ENCODE results near the gene RNU6-9. TPM values are rescaled to one million over a fixed set of nuclear protein-coding genes. Genes with fewer than 3 reads are reported as not detected.

RNU6-9 gene
- total RNA-seq, 4 donors from 2014 or later = not detected

DNA sequence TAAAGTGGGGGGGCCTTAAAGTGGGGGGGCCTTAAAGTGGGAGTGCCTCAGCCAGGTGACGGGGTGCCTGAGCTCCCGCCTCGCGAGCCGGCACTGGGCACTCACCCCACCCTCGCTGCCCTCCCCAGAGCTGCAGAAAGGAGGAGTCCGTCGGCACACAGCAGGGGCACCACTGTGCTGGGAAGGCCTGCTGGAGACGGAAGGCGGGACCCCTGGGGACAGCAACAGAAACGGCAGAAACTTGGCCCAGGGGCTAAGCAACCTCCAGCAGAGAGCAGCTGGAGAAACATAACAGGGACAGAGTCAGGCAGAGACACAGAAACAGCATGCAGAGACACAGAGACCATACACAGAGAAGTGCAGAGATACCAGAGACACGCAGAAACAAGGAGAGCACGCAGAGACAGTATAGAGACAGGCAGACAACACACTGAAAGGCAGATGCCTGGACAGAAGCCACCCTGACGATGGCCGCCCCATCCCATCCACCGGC, 25.9 kb upstream of the RNU6-9 start:
- TF ChIP-seq, protein P1, sequence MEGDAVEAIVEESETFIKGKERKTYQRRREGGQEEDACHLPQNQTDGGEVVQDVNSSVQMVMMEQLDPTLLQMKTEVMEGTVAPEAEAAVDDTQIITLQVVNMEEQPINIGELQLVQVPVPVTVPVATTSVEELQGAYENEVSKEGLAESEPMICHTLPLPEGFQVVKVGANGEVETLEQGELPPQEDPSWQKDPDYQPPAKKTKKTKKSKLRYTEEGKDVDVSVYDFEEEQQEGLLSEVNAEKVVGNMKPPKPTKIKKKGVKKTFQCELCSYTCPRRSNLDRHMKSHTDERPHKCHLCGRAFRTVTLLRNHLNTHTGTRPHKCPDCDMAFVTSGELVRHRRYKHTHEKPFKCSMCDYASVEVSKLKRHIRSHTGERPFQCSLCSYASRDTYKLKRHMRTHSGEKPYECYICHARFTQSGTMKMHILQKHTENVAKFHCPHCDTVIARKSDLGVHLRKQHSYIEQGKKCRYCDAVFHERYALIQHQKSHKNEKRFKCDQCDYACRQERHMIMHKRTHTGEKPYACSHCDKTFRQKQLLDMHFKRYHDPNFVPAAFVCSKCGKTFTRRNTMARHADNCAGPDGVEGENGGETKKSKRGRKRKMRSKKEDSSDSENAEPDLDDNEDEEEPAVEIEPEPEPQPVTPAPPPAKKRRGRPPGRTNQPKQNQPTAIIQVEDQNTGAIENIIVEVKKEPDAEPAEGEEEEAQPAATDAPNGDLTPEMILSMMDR (IDR thresholded peaks at IDR 0.05; ENCODE audit: low read depth) = no peak

DNA sequence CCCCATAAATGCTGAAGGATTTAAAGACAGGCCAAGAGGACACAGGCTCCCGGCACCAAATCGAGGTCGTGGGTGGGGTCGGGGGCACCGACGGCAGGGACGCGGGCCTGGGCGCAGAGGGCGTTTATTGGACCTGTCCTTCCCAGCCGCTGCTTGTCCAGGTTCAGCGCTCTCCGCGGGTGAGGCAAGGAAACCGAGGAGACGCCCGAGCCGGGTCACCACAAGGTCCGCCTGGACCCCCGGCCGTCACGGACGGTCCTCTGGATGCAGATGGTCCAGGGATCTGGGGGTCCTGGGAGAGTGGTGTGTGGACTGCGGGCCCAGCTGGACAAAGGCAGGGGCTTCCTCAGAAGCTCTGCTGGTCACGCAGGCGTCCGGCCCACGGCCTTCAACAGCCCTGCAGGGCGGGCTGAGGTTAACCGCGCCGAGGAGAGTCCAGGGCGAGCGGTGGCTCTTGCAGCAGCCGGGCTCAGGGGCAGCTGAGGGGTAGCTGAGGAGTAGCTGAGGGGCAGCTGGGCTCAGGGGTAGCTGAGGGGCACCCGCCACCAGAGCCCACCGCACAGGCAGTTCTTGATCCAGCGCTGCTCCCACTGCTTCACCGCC, 25.3 kb upstream of the RNU6-9 start:
- TF ChIP-seq, protein P1 (IDR thresholded peaks at IDR 0.05; ENCODE audit: low read depth) = no peak

DNA sequence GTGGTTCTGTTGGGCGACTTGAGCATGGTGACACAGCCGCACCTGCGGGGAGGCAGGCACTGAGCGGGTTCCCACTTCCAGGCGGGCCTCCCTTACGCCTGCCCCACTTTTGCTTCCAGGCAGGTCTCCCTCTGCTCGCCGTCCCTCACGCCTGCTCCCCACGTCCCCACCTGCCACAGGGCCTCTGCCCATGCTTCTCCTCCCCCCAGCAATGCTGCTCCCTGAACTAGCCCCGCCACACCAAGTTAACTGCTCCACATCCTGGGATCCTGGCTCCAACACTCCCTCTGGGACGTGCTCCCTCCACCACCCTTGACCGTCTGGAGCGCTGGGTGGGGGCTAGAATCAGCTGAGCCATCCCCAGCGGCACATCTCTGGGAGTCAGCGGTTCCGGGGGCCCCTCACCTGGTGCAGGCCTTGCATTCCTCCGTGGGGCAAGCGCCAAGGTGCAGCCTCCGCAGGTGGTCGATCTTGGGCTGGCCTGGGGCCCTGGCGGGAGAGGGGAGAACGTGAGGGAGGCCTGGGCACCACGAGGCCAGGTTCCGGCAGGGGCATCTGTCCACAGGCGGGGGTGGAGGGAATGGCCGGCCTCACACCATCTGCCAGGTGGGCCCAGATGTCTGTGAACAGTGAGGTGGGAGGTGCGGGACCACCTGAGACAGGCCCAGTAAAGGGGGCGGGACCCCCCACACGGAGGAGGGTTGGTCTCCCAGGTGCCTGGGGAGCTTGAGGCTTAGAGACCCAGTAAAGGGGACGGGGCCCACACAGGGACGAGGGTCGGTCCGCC, 24.6 kb upstream of the RNU6-9 start:
- TF ChIP-seq, protein P1 (IDR thresholded peaks at IDR 0.05; ENCODE audit: low read depth) = no peak

DNA sequence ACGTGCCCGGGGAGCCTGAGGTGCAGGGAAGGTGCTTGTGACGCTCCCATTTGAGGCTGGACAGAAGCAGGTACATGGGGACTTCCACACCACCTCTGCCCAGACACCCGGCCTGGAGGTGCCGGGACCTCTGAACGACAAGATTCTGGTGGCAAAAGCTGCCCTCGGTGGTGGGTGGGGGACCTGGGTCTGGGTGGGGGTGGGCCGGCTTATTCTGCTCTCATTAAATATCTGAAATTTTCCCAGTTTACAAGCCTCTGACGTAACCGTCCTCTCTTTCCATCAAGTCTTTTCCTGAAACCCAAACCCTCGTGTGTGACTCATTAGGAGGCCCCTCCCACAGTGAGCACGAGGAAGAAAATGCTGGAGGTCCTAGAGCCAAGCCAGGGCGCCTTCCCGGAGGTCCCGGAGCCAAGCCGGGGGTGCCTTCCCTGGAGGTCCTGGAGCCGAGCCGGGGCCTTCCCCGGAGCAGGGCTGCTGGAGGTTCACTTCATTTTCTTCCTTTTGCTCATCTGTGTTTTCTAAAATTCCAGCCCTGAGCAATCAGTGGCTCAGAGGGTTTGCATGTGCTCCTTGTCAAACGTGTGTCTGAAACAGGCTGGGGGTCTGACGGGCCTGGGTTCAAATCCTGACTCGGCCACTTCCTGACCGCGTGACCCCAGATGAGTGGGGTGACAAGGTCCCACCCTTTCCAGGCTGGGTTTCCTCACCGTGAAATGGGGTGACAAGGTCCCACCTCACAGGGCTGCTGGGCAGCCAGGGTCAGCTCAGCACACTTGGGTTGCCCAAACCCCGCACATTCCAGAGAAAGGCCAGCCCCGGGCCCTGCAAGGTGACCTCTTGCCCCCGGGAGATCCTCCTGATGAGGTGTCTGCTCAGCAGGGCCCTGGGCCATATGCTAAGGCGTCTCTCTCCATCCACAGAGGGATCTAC, 23.8 kb upstream of the RNU6-9 start:
- TF ChIP-seq, protein P1 (IDR thresholded peaks at IDR 0.05; ENCODE audit: low read depth) = no peak

DNA sequence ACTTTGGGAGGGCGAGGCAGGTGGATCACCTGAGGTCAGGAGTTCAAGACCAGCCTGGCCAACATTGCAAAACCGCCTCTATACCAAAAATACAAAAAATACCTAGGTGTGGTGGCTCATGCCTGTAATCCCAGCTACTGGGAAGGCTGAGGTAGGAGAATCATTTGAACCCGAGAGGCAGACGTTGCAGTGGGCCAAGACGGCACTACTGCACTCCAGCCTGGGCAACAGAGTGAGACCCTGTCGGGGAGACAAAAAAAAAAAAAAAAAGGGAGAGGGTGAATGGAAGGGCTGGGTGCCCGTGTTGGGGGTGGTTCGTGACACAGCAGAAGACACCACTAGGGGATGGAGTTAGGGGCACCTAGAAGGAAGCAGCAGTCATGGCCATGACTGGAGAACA, 23.0 kb upstream of the RNU6-9 start:
- TF ChIP-seq, protein P1 (IDR thresholded peaks at IDR 0.05; ENCODE audit: low read depth) = no peak

DNA sequence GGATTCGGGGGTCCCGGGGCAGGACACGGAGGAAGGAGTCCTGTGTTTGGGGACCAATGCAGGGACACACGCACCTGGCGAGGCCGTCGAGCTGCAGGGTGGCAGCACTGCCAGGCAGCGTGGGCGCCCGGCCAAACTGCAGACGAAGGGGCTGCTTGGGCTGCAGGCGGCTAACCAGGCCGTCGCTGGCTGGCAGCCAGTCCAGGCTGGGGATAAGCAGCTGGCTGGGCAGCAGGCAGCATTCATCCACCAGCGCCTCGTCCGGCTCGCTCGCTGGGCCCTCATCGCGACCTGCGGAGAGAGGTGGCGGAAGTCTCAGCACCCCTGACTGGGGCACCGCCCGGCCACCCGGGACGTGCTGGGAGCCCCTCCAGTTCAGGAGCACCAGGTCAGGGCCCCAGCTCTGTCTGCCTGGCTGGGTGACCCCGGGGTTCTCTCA, 22.3 kb upstream of the RNU6-9 start:
- TF ChIP-seq, protein P1 (IDR thresholded peaks at IDR 0.05; ENCODE audit: low read depth) = no peak
